Right lobe of liver (tissue), 4 donors: ENCODE measurements around the gene CD83.

Experiments used
- POLR2A ChIP-seq: fragments of 450-650 bp; IDR thresholded peaks from one replicate; pipeline ENCODE4 v1.6.1; 2017; ENCODE audit warnings: antibody characterized with exemption, mild to moderate bottlenecking
- TF ChIP-seq, protein P1 (sequence below), 4 donors: fragments of 200-600 bp in 3 of 4; fragments of 450-650 bp in 1 of 4; IDR thresholded peaks; one replicate each; pipeline versions ENCODE4 v1.5.1 to v1.8.0; 2016 to 2022; ENCODE audit warnings: antibody characterized with exemption in 4 of 4, mild to moderate bottlenecking in 2 of 4
- donor health status: DM: no; HTN: no; CAD: no.
- donor health status: DM: no; HTN: no; CAD: no.
- donor health status: DM: no; HTN: yes; CAD: no.

DNA sequence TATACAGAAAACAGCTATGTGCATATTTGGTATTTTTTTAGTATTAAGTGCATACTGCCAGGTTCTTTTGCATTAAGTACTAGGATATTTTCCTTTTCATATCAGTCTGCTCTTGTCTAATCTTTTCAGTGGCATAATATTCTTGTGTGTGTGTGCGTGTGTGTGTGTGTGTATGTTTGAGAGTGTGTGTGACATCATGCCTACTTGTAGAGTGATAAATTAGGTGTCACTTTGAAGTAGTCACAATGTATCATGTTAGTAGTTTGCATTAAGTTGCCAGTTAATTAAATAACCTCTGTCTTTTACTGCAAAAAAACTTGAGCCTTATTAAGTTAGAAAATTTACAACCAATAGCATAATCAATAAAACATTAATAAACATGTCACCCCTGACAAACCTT, 65.3 kb downstream of the CD83 start:
- TF ChIP-seq, protein P1, sequence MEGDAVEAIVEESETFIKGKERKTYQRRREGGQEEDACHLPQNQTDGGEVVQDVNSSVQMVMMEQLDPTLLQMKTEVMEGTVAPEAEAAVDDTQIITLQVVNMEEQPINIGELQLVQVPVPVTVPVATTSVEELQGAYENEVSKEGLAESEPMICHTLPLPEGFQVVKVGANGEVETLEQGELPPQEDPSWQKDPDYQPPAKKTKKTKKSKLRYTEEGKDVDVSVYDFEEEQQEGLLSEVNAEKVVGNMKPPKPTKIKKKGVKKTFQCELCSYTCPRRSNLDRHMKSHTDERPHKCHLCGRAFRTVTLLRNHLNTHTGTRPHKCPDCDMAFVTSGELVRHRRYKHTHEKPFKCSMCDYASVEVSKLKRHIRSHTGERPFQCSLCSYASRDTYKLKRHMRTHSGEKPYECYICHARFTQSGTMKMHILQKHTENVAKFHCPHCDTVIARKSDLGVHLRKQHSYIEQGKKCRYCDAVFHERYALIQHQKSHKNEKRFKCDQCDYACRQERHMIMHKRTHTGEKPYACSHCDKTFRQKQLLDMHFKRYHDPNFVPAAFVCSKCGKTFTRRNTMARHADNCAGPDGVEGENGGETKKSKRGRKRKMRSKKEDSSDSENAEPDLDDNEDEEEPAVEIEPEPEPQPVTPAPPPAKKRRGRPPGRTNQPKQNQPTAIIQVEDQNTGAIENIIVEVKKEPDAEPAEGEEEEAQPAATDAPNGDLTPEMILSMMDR (IDR thresholded peaks at IDR 0.05): no peak
- no peak for TF ChIP-seq POLR2A
